GM21367 (cell line): ENCODE results near the gene GPER1.
"Not testable (repeated sequence)": the region's sequence is repeated elsewhere in the genome, so short reads cannot be mapped to it uniquely, and the experiment has no call there.

Experiments used
- ATAC-seq: cut with Tn5 transposase; IDR thresholded peaks from one replicate; pipeline ENCODE4 v1.9.1; 2021; ENCODE audit not compliant: unreplicated experiment

The GPER1 gene

GRCh38 chr7:1068013-1068412 is 19.9 kb upstream of the GPER1 start:
- no peak for ATAC-seq

GRCh38 chr7:1068619-1069018 is 19.3 kb upstream of the GPER1 start:
- no peak for ATAC-seq

GRCh38 chr7:1070544-1071011 is 17.3 kb upstream of the GPER1 start:
- ATAC-seq: no peak

GRCh38 chr7:1071731-1072254 is 16.1 kb upstream of the GPER1 start:
- ATAC-seq: no peak

- no peak for ATAC-seq
Observed at GRCh38 chr7:1073142-1073977, 14.6 kb upstream of the GPER1 start.

GRCh38 chr7:1074018-1074417 is 13.9 kb upstream of the GPER1 start:
- ATAC-seq: not testable (repeated sequence)

- no peak for ATAC-seq
Observed at GRCh38 chr7:1074593-1075431, 13.1 kb upstream of the GPER1 start.

GRCh38 chr7:1076184-1077072 is 11.5 kb upstream of the GPER1 start:
- no peak for ATAC-seq

GRCh38 chr7:1078519-1078918 is 9.4 kb upstream of the GPER1 start:
- no peak for ATAC-seq

- no peak for ATAC-seq
Observed at GRCh38 chr7:1078985-1079384, 8.9 kb upstream of the GPER1 start.

GRCh38 chr7:1079546-1079945 is 8.4 kb upstream of the GPER1 start:
- ATAC-seq: no peak

- no peak for ATAC-seq
Observed at GRCh38 chr7:1080252-1080920, 7.5 kb upstream of the GPER1 start.

GRCh38 chr7:1080921-1081255 is 7.0 kb upstream of the GPER1 start:
- no peak for ATAC-seq

- ATAC-seq: no peak
Observed at GRCh38 chr7:1081336-1081735, 6.6 kb upstream of the GPER1 start.

GRCh38 chr7:1081931-1082401 is 5.9 kb upstream of the GPER1 start:
- ATAC-seq: no peak

- ATAC-seq: no peak
Observed at GRCh38 chr7:1083729-1084657, 3.9 kb upstream of the GPER1 start.

- no peak for ATAC-seq
Observed at GRCh38 chr7:1085266-1085665, 2.6 kb upstream of the GPER1 start.

GRCh38 chr7:1085910-1086421 is 1.9 kb upstream of the GPER1 start:
- ATAC-seq: no peak
